GM18502 (cell line): Measurements from ENCODE around the gene GLUL.
A peak's percentile ranks its signal among the peaks of the same experiment; 100 is the strongest.

ENCODE experiments used
- ATAC-seq: cut with Tn5 transposase; IDR thresholded peaks from one replicate; pipeline ENCODE4 v1.9.1; 2021; ENCODE audit warnings: mild to moderate bottlenecking; ENCODE audit not compliant: unreplicated experiment, poor library complexity

GLUL gene

DNA sequence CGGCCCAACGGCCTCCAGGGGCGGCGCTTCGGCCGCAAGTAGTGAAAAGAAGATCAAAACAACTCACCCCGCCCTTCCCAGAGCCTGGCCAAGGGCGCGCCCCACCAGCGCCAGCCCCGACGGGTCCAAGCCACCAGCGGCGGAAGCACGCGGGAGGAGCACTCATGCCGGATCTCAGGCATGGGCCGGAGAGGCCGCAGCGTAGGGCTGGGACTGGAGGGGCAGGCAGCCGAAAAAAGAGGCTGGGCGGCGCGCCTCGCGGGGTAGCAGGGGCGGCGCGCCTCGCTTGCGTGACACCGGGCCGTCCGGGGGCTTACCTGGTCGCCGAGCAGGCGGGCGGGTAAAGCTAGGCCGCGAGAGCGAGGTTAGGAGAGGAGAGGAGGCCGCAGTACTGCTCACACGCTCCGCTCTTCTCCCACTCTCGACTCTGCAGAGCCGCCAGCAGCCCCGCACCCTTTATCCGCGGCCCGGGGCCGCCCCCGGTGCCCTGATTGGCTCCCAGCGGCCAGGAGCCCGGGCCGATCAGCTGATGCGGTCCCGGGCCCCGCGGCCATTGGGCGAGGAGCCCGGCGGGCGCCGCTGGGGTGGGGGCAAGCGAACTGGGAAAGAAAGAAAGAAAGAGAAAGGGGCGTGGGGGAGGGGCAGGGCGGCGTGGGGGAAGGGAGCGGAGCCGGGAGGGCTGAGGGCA is at the start of gene GLUL:
Gene GLUL (minus strand): TSS at position 429 of the 688 bp plus-strand sequence. CDS start 3,053 bp downstream, outside the sequence.
- ATAC-seq, result peak; percentile 81

- no peak for ATAC-seq
Measured at GRCh38 chr1:182438326-182438725, 46.7 kb upstream of the GLUL start.

DNA sequence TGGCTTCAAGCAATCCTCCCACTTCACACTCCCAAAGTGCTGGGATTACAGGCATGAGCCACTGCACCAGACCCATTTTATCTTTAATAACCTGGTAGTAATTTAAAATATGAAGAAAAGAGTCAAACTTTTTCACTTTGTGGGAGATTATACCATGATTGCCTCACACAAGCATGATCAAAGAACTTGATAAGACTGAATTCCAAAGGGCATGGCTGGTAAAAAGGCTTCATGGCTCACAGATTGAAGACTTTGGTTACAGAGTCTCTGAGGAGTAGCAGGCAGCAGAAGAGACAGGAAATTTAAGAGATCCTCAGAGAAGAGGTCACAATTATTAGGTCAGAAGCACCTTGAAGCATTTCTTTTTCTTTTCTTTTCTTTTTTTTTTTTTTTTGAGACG is 42.0 kb upstream of the GLUL start:
- ATAC-seq, result no peak

DNA sequence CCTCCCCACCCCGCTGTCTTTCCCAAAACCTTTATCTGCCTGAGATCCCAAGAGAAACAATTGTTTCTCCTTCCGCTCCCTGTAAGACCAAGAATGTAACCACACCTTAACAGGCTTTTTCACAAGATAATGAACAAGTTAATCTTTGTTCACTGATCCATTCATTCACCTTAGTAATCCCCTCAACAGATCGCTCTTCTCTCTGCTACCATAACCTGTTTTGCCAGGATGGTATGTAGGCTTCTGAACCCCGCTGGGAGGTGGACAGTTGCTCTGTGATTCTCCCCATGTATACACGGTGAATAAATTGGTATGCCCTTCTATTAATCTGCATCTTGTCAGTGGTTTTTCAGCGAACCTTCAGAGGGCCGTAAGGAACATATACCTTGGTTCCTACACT is 39.7 kb upstream of the GLUL start:
- ATAC-seq, result no peak

- ATAC-seq, result peak; percentile 61
Measured at GRCh38 chr1:182430263-182431068, 38.9 kb upstream of the GLUL start.

DNA sequence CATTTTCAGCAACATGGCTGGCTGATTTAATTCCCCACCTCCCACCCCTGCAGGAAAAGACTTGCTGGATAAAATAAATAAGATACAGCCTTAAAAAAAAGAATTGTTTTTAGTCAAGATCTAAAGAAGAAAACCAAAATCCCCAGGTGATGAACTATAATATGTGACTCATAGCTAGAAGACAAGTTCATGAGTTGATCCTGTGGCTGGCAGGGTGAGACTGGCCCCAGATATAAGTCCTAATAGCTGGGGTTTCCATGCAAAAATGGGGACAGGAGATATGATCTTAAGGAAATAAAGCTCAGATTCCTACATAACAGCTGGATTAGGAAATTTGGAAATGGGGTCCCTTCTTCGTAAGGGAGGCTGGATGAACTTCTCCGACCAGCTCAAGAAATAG is 36.5 kb upstream of the GLUL start:
- ATAC-seq, result peak; percentile 23

DNA sequence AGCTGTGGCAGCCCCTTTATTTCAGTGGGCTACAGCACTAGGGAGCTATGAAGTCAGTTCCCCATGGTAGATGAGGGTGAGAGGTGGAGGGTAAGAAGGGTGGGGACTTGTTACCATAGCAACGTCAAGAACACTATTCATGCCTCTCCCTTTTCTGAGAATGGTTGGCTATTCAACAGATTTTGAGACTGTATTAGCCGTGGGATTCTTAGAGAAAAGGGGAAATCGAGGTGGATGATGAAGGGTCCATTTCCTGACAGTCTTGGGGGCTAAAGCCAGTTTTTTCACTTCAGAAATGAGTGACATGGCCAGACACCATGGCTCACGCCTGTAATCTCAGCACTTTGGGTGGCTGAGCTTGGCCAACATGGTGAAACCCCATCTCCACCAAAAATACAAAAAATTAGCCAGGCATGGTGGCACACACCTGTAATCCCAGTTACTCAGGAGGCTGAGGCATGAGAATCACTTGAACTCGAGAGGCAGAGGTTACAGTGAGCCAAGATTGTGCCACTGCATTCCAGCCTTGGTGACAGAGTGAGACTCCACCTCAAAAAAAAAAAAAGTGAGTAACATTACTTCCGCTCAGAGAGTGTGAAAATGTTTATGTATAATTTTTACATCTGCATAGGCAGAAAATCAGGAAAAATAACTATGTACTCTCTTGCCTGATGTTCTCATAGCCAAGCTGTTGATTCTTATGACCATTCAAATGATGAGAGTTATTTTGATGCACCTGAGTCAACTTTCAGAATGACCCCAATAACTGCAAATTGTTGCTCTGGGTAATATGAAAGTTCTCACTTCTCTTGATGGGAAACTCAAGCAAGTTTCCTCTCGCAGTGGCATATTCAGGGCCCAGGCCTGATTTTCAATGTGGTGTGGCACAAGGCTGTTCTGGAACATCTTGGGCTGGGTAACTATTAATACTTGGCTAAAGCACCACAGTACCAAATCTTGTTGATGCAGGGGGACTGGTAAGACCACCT is 35.1 kb upstream of the GLUL start:
- peak; percentile 69 for ATAC-seq

DNA sequence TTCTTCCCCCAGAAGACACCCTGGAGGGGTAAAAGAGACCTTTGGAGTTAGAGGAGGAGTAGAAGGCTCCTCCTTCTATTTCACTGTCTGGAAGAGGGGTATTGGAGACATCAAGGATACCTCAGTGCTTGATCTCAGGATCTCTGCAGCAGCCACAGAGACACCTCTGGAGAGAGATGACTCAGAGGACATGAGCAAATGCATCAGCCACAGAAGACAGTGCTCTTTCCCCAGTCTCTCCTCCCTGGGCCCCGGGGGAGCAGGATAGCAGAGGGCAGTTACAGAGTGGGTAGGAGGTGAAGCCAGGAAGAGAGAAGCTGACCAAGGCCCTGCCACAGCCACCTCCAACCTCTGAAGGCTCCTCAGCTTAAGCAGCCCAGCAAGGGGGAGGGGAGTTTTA is 24.2 kb upstream of the GLUL start:
- no peak for ATAC-seq

DNA sequence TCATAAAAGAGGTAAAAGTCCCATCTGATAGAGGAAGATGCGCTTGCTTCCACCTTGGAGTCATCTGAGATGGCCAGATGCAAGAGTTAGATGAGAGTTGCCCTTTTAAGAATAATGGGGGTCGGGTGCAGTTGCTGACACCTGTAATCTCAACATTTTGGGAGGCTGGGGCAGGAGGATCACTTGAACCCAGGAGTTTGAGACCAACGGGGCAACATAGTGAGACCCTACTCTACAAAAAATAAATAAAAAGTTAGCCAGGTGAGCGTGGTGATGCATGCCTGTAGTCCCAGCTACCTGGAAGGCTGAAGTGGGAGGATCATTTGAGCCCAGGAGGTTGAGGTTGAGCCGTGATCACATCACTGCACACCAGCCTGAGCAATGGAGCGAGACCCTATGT is 22.4 kb upstream of the GLUL start:
- ATAC-seq, result no peak

DNA sequence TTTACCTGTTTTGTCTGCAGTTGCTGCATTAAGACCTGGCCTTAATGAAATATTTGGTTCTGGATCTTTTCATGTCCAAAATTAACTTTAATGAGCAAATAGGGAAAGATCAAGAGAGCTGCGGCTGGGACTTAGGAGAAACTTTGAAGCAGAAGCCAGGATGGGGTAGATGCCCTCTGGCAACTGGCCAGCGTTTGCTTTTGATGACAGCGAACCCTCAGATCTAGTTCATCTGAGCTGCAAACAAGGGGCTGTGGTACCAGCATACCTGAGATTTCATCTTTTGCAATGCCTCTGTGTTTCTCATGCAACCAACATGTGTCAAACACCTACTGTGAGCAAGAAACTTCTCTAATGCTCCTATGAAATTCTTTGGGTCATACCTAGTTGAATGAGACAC is 21.9 kb upstream of the GLUL start:
- no peak for ATAC-seq

- ATAC-seq, result no peak
Measured at GRCh38 chr1:182410620-182411273, 19.2 kb upstream of the GLUL start.

GRCh38 chr1:182410138-182410537 is 18.5 kb upstream of the GLUL start:
- no peak for ATAC-seq

DNA sequence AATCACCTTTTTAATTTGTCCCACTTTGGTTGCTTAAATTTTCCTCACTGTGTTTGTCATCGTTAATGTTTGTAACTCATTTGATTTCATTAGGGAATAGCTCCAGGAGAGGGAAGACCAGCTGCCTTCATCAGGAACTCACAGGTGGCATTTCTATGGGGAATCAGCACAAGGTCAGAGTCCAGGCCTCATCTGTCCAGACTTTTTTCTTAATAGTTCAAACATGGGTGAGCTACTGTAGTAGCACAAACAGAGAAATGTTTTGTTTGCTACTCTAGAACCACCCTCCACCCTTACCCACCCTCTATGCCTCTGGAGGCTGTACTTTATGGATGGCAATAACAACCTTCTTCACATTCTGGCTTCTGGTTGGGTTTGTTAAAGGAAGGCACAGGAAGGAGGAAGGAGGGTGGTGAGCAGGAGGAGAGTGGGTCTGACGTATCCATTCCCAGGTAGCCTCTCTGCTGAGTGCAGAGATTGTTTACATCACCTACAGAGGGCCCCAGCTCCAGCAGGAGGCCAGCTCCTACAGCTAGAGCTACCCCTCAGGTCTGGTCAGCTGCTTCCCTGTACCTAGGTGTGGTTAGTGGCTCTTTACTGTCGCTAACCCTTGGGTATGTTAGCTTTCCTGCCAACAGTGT is 17.0 kb upstream of the GLUL start:
- no peak for ATAC-seq

GRCh38 chr1:182407724-182408123 is 16.1 kb upstream of the GLUL start:
- no peak for ATAC-seq

GRCh38 chr1:182406012-182406411 is 14.4 kb upstream of the GLUL start:
- no peak for ATAC-seq

DNA sequence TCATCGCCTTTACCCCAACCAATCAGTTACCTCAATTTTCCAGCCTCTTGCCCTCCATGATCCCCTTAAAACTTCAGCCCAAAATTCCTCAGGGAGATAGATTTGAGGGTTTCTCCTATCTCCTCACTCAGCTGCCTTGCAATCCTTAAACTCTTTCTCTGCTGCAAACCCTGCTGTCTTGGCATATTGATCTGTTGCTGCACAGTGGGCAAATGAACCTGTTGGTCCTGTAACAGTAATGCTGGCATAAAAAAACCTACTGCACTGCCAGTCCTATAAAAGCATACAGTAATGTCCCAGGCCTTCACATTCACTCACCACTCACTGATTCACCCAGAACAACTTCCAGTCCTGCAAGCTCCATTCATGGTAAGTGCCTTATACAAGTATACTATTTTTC is 14.0 kb upstream of the GLUL start:
- no peak for ATAC-seq

DNA sequence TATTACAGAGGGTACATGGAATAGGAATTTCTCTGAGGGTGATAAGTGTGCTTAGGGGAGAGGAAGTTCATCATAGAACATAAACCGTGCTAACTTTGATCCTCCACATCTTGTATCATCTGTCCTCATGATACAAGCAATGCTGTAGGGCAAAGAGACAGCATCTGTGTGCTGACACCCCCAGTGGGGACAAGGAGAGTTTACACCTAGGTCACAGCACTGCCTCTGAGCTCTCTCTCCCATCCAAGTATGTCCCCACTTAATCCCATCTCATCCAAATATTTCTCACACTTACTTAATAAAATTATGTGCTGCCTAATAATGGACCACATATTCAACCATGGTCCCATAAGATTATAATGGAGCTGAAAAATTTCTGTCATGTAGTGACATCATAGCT is 13.2 kb upstream of the GLUL start:
- no peak for ATAC-seq

DNA sequence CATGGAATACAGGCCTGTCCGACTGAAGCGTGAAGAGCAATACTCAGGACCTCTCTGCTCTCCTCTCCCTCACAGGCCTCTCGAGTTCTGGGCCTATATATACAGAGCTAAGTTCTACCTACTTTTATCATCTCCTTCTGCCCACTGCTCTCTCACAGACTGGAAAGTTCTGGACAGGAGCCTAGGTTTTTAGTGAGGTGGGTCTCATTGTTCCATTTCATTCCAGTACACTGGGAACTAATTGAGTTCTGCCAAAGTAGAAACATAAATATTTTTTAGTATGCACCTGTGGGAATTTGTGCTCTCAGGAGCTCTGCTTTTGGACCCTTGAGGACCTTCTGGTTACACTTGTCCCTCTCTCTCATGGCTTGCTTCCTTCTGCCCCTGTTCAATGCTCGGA is 9.0 kb upstream of the GLUL start, which contains the start of gene TEDDM1:
Gene TEDDM1 (minus strand): TSS at position 101 of the 400 bp plus-strand sequence. CDS start 182 bp downstream, outside the sequence.
- ATAC-seq, result no peak

- no peak for ATAC-seq
Measured at GRCh38 chr1:182397653-182398393, 6.2 kb upstream of the GLUL start.
